Right lobe of liver (tissue), 6 donors: ENCODE data around the gene POLD4. TPM values are rescaled to one million over a fixed set of nuclear protein-coding genes. Genes with fewer than 3 reads are reported as not detected.
A peak's percentile ranks its signal among the peaks of the same experiment; 100 is the strongest.

ENCODE experiments used
- ATAC-seq, 4 donors: fragments of 200-7000 bp; cut with Tn5 transposase; one replicate each; pipeline ENCODE4 v1.9.1; 2020; ENCODE audit warnings: mild to moderate bottlenecking in 4 of 4, moderate library complexity in 4 of 4
- DNase-seq, 3 donors: peaks; one replicate each; pipeline ENCODE4 v3.0.0-alpha.2; 2020
- H3K27ac ChIP-seq, 3 donors: fragments of 200-600 bp; one replicate each; pipeline ENCODE4 v1.8.0; 2022
- H3K27me3 ChIP-seq, 2 donors: fragments of 200-600 bp; one replicate each; pipeline ENCODE4 v1.8.0; 2022
- H3K36me3 ChIP-seq, 4 donors: fragments of 200-600 bp; sonication (generic) in 1 of 4; one replicate each; pipeline versions ENCODE4 v1.5.1 to v1.8.0; 2017 to 2022; ENCODE audit warnings: control low read depth in 1 of 4
- H3K4me1 ChIP-seq, 4 donors: fragments of 200-600 bp; sonication (generic) in 1 of 4; one replicate each; pipeline versions ENCODE4 v1.5.1 to v1.8.0; 2017 to 2022; ENCODE audit warnings: control low read depth in 1 of 4
- H3K4me3 ChIP-seq, 3 donors: fragments of 200-600 bp; one replicate each; pipeline ENCODE4 v1.8.0; 2022
- H3K9me3 ChIP-seq, 4 donors: fragments of 200-600 bp; sonication (generic) in 1 of 4; one replicate each; pipeline versions ENCODE4 v1.5.1 to v1.8.0; 2017 to 2022; ENCODE audit warnings: control low read depth in 1 of 4
- POLR2A ChIP-seq: fragments of 450-650 bp; IDR thresholded peaks from one replicate; pipeline ENCODE4 v1.6.1; 2017; ENCODE audit warnings: antibody characterized with exemption, mild to moderate bottlenecking
- WGBS: methylation state at CpG from one replicate; pipeline ENCODE4 v1.1.6; 2018; ENCODE audit warnings: low coverage, low lambda C conversion rate; ENCODE audit not compliant: insufficient coverage; ENCODE audit errors: missing lambda C conversion rate; 5-methylcytosine and 5-hydroxymethylcytosine counted together
- intact Hi-C, 2 donors: fragments of 100-400 bp; cut with DNase I; formaldehyde crosslinking; loops; one replicate each; pipeline versions ENCODE4 v1.11.2 to v1.14.1; 2022
- total RNA-seq, 6 experiments: library from RNA; depleted of rRNA in 2 of 6; stranded (reverse); fragments of >200 nt in 2 of 6; fragmentation: NEBNext Ultra II Directional in 3 of 6; extraction: Animal tissue kit (Norgen Biotek cat#: 25700) in 3 of 6; gene quantifications; one replicate each; pipeline versions ENCODE4 v1.1.0 to v1.2.4, GENCODE V29; 2016 to 2023
- TF ChIP-seq, protein P1 (sequence below), 4 donors: fragments of 200-600 bp in 3 of 4; fragments of 450-650 bp in 1 of 4; IDR thresholded peaks; one replicate each; pipeline versions ENCODE4 v1.5.1 to v1.8.0; 2016 to 2022; ENCODE audit warnings: antibody characterized with exemption in 4 of 4, mild to moderate bottlenecking in 2 of 4
- donor health status: DM: no; HTN: yes; CAD: no.
- donor health status: DM: no; HTN: no; CAD: no.
- donor health status: DM: no; HTN: no; CAD: no.
- donor health status: DM: no; HTN: yes; CAD: no.
- donor health status: DM: no; HTN: yes; CAD: no.

The POLD4 gene
- total RNA-seq, 6 experiments from 2014 or later: 70.5 to 216 (median 97.9) TPM

DNA sequence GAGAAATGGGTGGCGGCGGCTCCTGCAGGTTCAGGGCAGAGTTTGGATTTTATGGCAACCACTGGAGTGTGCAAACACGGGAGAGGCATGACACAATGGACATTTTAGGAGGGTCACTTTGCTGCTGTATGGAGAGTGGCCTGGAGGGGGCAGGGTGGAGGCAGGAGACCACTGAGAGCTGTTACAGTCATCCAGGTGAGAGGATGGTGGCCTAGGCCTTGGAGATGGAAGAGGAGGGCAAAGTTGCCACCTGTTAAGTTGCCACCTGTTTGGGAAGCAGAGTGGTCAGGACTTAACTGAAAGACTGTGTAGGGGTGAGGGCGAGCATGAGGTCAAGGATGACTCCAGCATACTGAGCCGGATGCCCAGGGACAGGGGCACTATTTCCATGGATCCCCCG, 36.1 kb upstream of the POLD4 start:
- ATAC-seq (peak; percentile 37 to 55 (median 46)), DNase-seq (no peak)
- Histone ChIP-seq H3K4me3 (no peak overlapping the region), H3K27me3 (no peaks in the 10 kb centered on the region), H3K27ac (no peak overlapping the region), H3K9me3 (no peaks in the 10 kb centered on the region), H3K36me3 (peaks cover 0 to 3% (median 0%) of the 10 kb centered on the region in 4 donors), H3K4me1 (peaks cover 0 to 12% (median 0%) of the 10 kb centered on the region in 4 donors)
- WGBS: 41% methylated on average over 6 of the region's 6 CpGs
- TF ChIP-seq POLR2A: no peak
- TF ChIP-seq, protein P1, sequence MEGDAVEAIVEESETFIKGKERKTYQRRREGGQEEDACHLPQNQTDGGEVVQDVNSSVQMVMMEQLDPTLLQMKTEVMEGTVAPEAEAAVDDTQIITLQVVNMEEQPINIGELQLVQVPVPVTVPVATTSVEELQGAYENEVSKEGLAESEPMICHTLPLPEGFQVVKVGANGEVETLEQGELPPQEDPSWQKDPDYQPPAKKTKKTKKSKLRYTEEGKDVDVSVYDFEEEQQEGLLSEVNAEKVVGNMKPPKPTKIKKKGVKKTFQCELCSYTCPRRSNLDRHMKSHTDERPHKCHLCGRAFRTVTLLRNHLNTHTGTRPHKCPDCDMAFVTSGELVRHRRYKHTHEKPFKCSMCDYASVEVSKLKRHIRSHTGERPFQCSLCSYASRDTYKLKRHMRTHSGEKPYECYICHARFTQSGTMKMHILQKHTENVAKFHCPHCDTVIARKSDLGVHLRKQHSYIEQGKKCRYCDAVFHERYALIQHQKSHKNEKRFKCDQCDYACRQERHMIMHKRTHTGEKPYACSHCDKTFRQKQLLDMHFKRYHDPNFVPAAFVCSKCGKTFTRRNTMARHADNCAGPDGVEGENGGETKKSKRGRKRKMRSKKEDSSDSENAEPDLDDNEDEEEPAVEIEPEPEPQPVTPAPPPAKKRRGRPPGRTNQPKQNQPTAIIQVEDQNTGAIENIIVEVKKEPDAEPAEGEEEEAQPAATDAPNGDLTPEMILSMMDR (IDR thresholded peaks at IDR 0.05): peak; percentile 41 to 46 (median 46)
- intact Hi-C loops: loop anchor here in 1 of 2 donors (10.0 kb wide), 1 partner anchor 115 kb away; no protein-coding TSS in a partner anchor

- Histone ChIP-seq H3K4me1 (peaks cover 0 to 9% (median 0%) of the 10 kb centered on the region in 4 donors), H3K27me3 (no peaks in the 10 kb centered on the region), H3K36me3 (no peaks in the 10 kb centered on the region), H3K27ac (no peak overlapping the region), H3K4me3 (no peak overlapping the region), H3K9me3 (no peaks in the 10 kb centered on the region)
- intact Hi-C loops: loop anchor here in 1 of 2 donors (10.0 kb wide), 1 partner anchor 113 kb away; no protein-coding TSS in a partner anchor
- ATAC-seq (no peak), DNase-seq (no peak)
- TF ChIP-seq POLR2A: no peak
- TF ChIP-seq, protein P1 (IDR thresholded peaks at IDR 0.05): no peak
- 55% methylated on average over 4 of the region's 6 CpGs for WGBS
These were observed 34.2 kb upstream of the POLD4 start for GRCh38 chr11:67387518-67387917.

DNA sequence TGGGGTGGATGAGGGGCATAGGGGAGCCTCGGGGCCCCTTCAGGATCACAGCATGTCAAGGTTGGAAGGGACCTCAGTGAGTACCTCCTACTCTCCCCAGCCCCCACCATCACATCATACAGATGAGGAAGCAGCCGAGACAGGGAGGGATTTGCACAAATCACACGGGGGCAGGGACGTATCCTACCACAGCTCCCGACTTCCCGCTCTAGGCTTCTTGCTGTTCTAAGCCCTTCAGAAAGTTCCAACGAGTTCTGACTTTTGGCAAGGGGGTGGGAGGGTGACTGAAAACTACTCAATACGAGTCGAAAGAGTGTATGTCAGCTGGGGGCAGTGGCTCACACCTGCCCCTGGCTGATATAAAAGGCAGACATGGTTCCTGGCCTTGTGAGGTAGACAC, 33.7 kb upstream of the POLD4 start:
- ATAC-seq (no peak), DNase-seq (no peak)
- H3K9me3 ChIP-seq: no peaks in the 10 kb centered on the region
- H3K4me1 ChIP-seq: peaks cover 0 to 7% (median 0%) of the 10 kb centered on the region in 4 donors
- no peaks in the 10 kb centered on the region for H3K36me3 ChIP-seq
- WGBS: 31% methylated on average over 8 of the region's 9 CpGs
- H3K27ac ChIP-seq: no peak overlapping the region
- no peak for TF ChIP-seq POLR2A
- TF ChIP-seq, protein P1 (IDR thresholded peaks at IDR 0.05): no peak
- intact Hi-C loops: loop anchor here in 1 of 2 donors (10.0 kb wide), 1 partner anchor 112 kb away; no protein-coding TSS in a partner anchor
- no peaks in the 10 kb centered on the region for H3K27me3 ChIP-seq
- no peak overlapping the region for H3K4me3 ChIP-seq

DNA sequence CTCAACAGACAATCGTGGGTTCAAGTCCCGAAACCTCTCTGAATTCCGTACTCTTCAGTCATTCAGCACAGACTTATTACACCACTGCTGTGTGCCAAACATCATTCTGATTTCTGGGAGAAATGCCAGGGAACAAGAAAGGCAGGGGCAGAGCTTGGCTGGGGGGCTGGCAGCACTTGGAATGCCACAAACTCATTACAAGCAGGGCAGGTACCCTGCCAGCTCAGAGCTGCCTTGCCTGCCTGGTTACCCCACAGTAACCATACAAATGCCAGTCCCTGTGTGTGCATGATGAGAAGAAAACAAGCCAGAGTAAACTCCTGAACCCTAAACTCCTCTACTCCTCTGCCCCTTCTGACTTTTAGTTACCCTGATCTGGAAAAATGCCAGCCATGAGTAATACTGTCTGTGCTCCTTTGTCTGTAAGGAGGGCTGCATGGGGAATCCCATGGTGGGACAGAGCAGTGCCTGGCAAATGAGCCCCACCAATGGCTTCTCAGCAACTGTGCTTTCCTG, 31.6 kb upstream of the POLD4 start:
- WGBS: 17% methylated on average over 2 of the region's 3 CpGs
- ATAC-seq (no peak), DNase-seq (no peak)
- Histone ChIP-seq H3K4me3 (no peak overlapping the region), H3K4me1 (no peaks in the 10 kb centered on the region), H3K27me3 (no peaks in the 10 kb centered on the region), H3K27ac (no peak overlapping the region), H3K36me3 (no peaks in the 10 kb centered on the region), H3K9me3 (no peaks in the 10 kb centered on the region)
- intact Hi-C loops: loop anchor here (5.0 to 10.0 kb wide), 2 partner anchors 38 to 110 kb away; no protein-coding TSS in a partner anchor
- TF ChIP-seq, protein P1 (IDR thresholded peaks at IDR 0.05): no peak
- no peak for TF ChIP-seq POLR2A
